Activated CD8-positive, alpha-beta memory T cell treated with anti-CD3 and anti-CD28 coated beads, Interleukin-2, amount 50 U/mL, for 1 hour (primary cell): ENCODE data around the gene PEMT.
A peak's percentile ranks its signal among the peaks of the same experiment; 100 is the strongest.
"Not testable (repeated sequence)": the region's sequence is repeated elsewhere in the genome, so short reads cannot be mapped to it uniquely, and the experiment has no call there.

Source experiments
- DNase-seq: peaks from one replicate; pipeline ENCODE4 v3.0.0-alpha.2; 2020; ENCODE audit errors: extremely low read depth

The PEMT gene

GRCh38 chr17:17591355-17592298 is at the start of gene PEMT:
PEMT (minus strand) TSS chr17:17591708; CDS start chr17:17591626, 82 bp downstream.
- DNase-seq = peak; percentile 93

DNA sequence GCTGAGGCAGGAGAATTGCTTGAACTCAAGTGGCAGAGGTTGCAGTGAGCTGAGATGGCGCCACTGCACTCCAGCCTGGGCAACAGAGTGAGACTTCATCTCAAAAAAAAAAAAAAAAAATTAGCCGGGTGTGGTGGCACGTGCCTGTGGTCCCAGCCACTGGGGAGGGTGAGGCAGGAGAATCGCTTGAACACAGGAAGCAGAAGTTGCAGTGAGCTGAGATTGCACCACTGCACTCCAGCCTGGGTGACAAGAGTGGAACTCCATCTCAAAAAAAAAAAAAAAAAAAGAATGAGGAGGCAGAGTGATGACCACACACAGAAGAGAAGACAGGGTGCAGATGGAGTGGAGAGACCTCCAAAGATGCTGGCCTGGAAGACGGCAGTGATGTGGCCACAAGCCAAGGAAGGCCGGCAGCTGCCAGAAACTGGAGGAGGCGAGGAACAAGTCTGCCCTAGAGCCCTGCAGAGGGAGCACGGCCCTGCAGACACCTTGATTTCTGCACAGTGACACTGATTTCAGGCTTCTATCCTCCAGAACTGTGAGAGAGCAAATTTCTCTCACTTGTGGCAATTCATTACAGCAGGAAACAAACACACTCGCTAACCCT is 48.3 kb upstream of the PEMT start:
- DNase-seq = not testable (repeated sequence)

DNA sequence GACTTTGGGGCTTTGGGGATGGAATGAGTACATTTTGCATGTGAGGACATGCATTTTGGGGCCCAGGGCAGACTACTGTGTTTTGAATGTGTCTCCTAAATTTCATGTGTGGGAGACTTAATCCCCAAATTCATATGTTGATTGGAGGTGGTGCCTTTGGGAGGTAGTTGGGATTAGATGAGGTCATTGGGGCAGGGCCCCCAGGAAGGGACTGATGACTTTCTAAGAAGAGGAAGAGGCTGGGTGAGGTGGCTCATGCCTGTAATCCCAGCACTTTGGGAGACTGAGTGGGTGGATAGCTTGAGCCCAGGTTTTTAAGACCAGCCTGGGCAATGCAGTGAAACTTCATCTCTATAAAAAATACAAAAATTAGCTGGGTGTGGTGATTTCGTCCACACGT is 47.0 kb upstream of the PEMT start:
- no peak for DNase-seq

- no peak for DNase-seq
Observed at GRCh38 chr17:17636272-17636885, 44.9 kb upstream of the PEMT start.

DNA sequence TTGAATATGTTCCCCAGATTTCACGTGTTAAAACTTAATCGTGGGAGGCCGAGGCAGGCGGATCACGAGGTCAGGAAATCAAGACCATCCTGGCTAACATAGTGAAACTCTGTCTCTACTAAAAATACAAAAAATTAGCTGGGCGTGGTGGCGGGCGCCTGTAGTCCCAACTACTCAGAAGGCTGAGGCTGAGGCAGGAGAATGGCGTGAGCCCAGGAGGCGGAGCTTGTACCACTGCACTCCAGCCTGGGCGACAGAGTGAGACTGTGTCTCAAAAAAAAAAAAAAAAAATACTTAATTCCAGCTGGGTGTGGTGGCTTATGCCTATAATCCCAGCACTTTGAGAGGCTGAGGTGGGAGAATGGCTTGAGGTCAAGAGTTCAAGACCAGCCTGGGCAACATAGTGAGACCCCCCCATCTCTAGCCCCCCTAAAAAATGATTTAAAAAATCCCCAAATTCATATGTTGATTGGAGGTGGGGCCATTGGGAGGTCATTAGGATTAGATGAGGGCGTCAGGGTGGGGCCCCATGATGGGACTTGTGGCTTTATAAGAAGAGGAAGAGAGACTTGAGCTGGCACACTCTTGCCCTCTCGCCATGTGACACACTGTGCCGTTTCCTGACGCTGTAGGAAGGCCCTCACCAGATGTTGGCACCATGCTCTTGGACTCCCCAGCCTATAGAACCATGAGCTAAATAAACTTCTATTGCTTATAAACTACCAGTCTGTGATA is 44.2 kb upstream of the PEMT start:
- not testable (repeated sequence) for DNase-seq

DNA sequence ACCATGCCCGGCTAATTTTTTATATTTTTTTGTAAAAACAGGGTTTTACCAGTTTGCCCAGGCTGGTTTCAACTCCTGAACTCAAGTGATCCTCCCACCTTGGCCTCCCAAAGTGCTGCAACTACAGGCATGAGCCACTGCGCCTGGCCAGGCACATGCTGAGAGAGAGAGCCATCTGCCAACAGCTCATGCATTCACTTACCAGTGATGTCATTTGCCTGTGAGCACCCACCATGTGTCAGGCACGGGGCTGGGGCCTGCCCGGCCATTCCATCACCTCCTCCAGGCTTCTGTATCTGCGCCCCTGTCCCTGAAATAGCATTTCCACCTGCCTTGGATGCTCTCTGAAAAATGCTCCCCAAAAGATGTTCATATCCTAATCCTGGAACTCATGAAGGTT is 43.6 kb upstream of the PEMT start:
- no peak for DNase-seq

DNA sequence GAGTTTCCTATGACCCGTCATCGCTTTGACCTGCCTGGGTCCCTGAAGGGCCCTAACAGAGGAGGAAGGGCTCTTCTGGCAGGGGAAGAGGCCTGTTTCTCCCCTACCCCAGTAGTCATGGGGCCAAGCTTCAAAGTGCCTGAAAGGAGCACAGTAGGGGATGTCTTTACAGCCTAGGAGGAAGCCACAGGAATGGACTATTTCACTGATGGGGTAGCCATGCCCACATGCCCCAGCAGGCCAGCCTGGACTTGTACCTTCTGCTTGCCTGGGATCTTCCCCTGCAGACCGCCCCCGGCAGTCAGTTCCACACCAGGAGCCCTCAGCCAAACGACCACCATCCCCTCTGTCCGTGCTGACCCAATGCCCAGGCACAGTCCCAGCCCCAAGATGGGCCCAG is 41.8 kb upstream of the PEMT start:
- DNase-seq = no peak

DNA sequence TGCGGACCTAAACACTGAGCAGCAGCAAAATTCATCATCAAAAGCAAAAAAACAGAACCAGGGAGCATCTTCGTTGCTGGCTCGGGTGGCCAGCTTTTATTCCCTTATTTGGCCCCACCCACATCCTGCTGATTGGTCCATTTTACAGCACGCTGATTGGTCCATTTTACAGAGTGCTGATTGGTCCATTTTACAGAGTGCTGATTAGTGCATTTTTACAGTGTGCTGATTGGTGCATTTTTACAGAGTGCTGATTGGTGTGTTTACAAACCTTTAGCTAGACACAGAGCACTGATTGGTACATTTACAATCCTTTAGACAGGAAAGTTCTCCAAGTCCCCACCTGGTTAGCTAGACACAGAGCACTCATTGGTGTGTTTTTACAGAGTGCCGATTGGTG is 41.2 kb upstream of the PEMT start:
- not testable (repeated sequence) for DNase-seq

- no peak for DNase-seq
Observed at GRCh38 chr17:17628388-17629008, 37.0 kb upstream of the PEMT start.

DNA sequence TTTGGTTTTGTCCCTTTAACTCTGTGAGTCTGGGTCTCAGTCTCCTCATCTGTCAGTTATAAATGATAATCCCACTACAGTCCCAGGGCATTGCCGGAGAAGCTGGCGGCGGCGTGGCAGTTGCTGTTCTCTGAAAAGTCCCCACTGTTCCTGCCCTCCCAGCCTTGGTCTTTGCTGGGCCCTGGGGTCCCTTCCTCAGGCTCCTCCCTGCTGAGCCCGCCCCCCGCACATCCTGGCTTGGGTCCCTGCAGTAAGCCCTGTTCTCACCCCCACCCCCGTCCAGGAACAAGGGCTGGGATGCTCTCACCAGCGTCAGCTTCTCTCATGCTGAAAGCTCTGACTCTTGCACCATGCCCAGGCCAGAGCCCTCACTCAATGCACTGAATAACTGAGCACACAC is 35.3 kb upstream of the PEMT start:
- no peak for DNase-seq

DNA sequence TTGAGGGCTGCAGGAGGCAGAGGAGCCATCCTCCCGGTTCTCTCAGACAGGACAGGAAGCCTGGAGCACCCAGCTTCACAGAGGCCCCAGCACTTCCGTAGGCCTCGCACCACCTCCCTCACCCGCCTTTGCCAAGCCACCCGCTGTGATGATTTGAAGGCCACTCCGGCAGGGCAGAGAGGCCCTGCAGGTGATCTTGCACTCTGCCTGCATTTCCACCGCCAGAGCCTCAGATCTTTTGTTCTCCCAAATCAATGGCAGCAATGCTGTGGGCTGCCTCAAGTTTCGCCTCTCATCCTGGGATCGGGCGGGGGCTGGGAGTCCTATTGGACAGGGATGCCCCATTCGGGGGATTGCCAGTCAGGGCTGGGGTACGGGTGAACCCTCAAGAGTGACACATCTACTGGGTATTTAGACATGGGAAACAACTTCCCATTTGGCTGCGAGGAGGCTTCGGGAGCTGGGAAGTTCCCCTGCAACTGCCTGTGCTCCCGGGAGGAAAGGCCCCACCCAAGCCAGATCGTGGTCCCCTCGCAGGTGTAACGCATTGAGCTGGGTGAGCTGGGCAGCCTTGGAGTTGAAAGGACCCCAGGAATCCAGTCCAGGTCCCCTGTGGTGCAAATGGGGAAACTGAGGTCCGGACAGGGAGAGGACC is 34.8 kb upstream of the PEMT start:
- no peak for DNase-seq

- DNase-seq = no peak
Observed at GRCh38 chr17:17624741-17625140, 33.2 kb upstream of the PEMT start.

DNA sequence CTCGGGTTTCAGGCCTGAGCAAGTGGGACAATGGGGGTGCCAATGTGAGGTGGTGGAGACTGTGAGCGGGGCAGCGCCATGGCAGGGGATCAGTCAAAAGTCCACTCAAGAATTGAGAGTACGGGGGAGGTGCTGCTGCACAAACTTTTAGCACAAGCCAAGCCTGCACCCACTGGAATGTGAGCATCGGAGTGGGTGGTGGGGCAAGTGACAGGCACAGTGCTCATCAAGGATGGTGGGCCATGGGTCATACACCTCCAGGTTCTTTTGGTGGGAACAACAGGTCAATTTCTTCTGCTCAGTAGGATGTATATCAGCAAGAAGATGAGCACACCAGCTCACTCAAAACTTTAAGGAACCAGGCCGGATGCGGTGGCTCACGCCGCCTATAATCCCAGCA is 32.4 kb upstream of the PEMT start:
- DNase-seq = no peak

DNA sequence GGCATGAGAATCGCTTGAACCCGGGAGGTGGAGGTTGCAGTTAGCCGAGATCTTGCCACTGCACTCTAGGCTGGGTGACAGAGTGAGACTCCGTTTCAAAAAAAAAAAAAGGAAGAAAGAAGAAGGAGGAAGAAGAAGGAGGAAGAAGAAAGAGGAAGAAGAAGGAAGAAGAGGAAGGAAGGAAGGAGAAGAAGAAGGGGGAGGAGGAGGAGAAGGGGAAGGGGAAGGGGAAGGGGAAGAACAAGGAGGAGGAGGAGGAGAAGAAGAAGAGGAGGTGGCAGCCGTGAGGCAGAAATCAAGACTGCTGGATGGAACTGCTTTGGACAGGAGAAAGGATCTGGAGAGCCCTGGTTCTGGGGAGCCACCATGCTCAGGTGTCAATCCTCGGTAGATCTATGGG is 29.7 kb upstream of the PEMT start:
- DNase-seq = no peak

- DNase-seq = peak; percentile 7
Observed at GRCh38 chr17:17613708-17614114, 22.2 kb upstream of the PEMT start.

- no peak for DNase-seq
Observed at GRCh38 chr17:17612085-17613022, 20.8 kb upstream of the PEMT start.

DNA sequence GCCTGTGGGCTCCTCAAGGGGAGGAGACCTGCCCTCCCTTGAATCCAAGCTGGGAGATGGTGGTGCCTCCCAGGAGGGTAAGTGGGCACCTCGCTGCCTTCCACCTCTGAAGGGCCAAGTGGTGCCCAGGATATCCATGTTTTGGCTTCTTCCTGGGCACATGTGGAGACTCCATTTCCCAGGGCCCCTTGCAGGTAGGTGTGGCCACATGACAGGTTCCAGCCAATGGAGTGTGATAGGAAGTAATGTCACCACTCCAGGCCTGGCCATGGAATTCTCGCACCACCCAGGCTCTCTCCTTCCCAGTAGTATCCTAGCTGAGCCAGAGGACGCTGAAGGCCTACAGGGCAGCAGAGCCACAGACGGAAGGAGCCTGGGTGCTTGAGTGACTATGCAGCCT is 17.6 kb upstream of the PEMT start:
- DNase-seq = no peak

DNA sequence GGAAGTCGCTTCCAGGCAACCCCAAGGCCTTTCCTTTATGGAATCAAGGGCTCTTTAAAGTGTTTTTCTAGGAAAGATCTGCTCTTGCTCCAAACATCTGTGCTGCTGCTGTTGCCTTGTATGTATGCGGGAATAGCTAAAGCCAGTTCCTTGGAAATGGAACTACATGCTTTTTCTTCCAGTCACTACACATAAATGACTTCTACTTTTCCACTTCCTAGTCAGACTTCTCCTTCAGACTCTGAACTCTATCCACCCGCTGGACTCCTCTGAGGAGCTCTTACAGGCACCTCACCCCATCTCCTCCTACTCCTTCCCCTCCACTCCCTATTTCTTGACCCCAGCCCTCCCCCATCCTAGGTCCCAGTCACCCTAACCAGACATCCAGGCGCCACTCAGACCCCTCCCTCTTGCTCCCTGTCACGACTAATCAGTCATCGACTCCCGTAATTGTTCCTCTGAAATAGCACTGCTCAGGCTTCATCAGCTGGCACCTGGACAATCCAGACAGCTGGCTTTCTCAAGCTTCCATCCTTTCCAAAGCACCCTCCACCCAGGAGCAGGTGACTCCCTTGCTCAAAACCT is 15.0 kb upstream of the PEMT start:
- DNase-seq = no peak

DNA sequence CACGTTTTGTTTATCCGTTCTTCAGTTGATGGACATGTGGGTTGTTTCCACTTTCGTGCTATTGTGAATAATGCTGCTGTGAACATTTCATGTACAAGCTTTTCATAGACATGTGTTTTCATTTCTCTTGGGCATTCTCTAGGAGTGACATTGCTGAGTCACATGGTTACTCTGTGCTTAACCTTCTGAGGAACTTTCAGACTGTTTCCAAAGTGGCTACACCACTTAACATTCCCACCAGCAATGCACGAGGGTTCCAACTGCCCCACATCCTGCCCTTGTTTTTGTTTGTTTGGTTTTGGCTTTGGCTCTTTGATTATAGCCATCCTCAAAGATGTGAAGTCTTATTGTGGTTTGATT is 14.2 kb upstream of the PEMT start:
- DNase-seq = no peak
